ENCODE results near the gene VSTM2B. TPM values are rescaled to one million over a fixed set of nuclear protein-coding genes. Genes with fewer than 3 reads are reported as not detected.

VSTM2B gene
- total RNA-seq, 1 experiment from 2014 or later, result not detected

GRCh38 chr19:29547981-29548380 lies 22.2 kb downstream of the VSTM2B start:
- Histone ChIP-seq H3K79me2 (ENCODE audit: low read depth) (no peaks in the 10 kb centered on the region), H3K27me3 (ENCODE audit: insufficient read depth, low read depth) (peaks cover 81% of the 10 kb centered on the region), H3K4me2 (no peak overlapping the region), H3F3A (ENCODE audit: insufficient read depth, low read depth) (no peaks in the 10 kb centered on the region), H3K9me3 (ENCODE audit: insufficient read depth, low read depth) (no peaks in the 10 kb centered on the region), H3K9me2 (ENCODE audit: insufficient read depth) (no peaks in the 10 kb centered on the region), H2AFZ (no peak overlapping the region), H3K4me1 (replicated peaks; ENCODE audit: insufficient read depth) (no peaks in the 10 kb centered on the region), H3K36me3 (ENCODE audit: low read depth) (no peaks in the 10 kb centered on the region), H3K27ac (no peak overlapping the region), H3K4me3 (no peak overlapping the region), H4K20me1 (ENCODE audit: insufficient read depth) (no peaks in the 10 kb centered on the region)
- POLR2A ChIA-PET (ENCODE audit: unreplicated experiment), result no interaction called here
- intact Hi-C loops (cut with micrococcal nuclease; ENCODE audit: unreplicated experiment), result no loop called here
- TF ChIP-seq EZH2 (IDR thresholded peaks at IDR 0.05; ENCODE audit: low read depth) (no peak), CTCF (conservative IDR thresholded peaks at IDR 0.05) (no peak)
- BruUV-seq (replicated peaks), result no TSS peak
- DNase-seq, result no peak
- CTCF ChIA-PET, result no interaction called here

- Histone ChIP-seq H3K4me1 (replicated peaks; ENCODE audit: insufficient read depth) (no peaks in the 10 kb centered on the region), H3K4me2 (no peak overlapping the region), H4K20me1 (ENCODE audit: insufficient read depth) (no peaks in the 10 kb centered on the region), H2AFZ (no peak overlapping the region), H3K27ac (no peak overlapping the region), H3K79me2 (ENCODE audit: low read depth) (no peaks in the 10 kb centered on the region), H3K4me3 (no peak overlapping the region), H3K27me3 (ENCODE audit: insufficient read depth, low read depth) (peaks cover 78% of the 10 kb centered on the region), H3K9me2 (ENCODE audit: insufficient read depth) (no peaks in the 10 kb centered on the region), H3F3A (ENCODE audit: insufficient read depth, low read depth) (no peaks in the 10 kb centered on the region), H3K36me3 (ENCODE audit: low read depth) (no peaks in the 10 kb centered on the region), H3K9me3 (ENCODE audit: insufficient read depth, low read depth) (no peaks in the 10 kb centered on the region)
- no peak for DNase-seq
- ChIA-PET CTCF (no interaction called here), POLR2A (ENCODE audit: unreplicated experiment) (no interaction called here)
- TF ChIP-seq EZH2 (IDR thresholded peaks at IDR 0.05; ENCODE audit: low read depth) (no peak), CTCF (conservative IDR thresholded peaks at IDR 0.05) (no peak)
- BruUV-seq (replicated peaks), result no TSS peak
- intact Hi-C loops (cut with micrococcal nuclease; ENCODE audit: unreplicated experiment), result no loop called here
Measured at GRCh38 chr19:29548483-29549085, 22.8 kb downstream of the VSTM2B start.

- Histone ChIP-seq H3K9me2 (ENCODE audit: insufficient read depth) (no peaks in the 10 kb centered on the region), H3K4me1 (replicated peaks; ENCODE audit: insufficient read depth) (no peaks in the 10 kb centered on the region), H4K20me1 (ENCODE audit: insufficient read depth) (no peaks in the 10 kb centered on the region), H3K27me3 (ENCODE audit: insufficient read depth, low read depth) (peaks cover 77% of the 10 kb centered on the region), H3K27ac (no peak overlapping the region), H3K9me3 (ENCODE audit: insufficient read depth, low read depth) (no peaks in the 10 kb centered on the region), H3K4me2 (no peak overlapping the region), H2AFZ (no peak overlapping the region), H3K79me2 (ENCODE audit: low read depth) (no peaks in the 10 kb centered on the region), H3K36me3 (ENCODE audit: low read depth) (no peaks in the 10 kb centered on the region), H3F3A (ENCODE audit: insufficient read depth, low read depth) (no peaks in the 10 kb centered on the region), H3K4me3 (no peak overlapping the region)
- ChIA-PET CTCF (no interaction called here), POLR2A (ENCODE audit: unreplicated experiment) (no interaction called here)
- no peak for DNase-seq
- intact Hi-C loops (cut with micrococcal nuclease; ENCODE audit: unreplicated experiment), result no loop called here
- no peak for TF ChIP-seq CTCF (conservative IDR thresholded peaks at IDR 0.05)
- no peak for TF ChIP-seq EZH2 (IDR thresholded peaks at IDR 0.05; ENCODE audit: low read depth)
- no TSS peak for BruUV-seq (replicated peaks)
Measured at GRCh38 chr19:29549105-29550070, 23.6 kb downstream of the VSTM2B start.
